ENCODE measurements around the gene STAM2. TPM values are rescaled to one million over a fixed set of nuclear protein-coding genes. Genes with fewer than 3 reads are reported as not detected.

The STAM2 gene
- total and polyA plus RNA-seq, 2 donors (not counting 3 experiments of a cell fraction or from before 2014, with no cell fraction given) = 10.1 to 27.5 TPM

- Histone ChIP-seq H4K20me1 (replicated peaks; ENCODE audit: control insufficient read depth, extremely low read depth, insufficient read depth, low read length) (no peaks in the 10 kb centered on the region), H3K9me3 (replicated peaks; ENCODE audit: control insufficient read depth, insufficient read depth, low read length) (no peaks in the 10 kb centered on the region), H3K27me3 (ENCODE audit: control insufficient read depth in 2 of 2, insufficient read depth in 2 of 2, low read length in 2 of 2) (no peaks in the 10 kb centered on the region), H3K79me2 (ENCODE audit: control insufficient read depth, insufficient read depth, low read length) (no peaks in the 10 kb centered on the region), H3K36me3 (ENCODE audit: control insufficient read depth in 2 of 2, extremely low read depth in 1 of 2, insufficient read depth in 2 of 2, low read length in 2 of 2) (no peaks in the 10 kb centered on the region), H3K9ac (replicated peaks; ENCODE audit: extremely low read depth, insufficient read depth, low read length) (no peak overlapping the region), H3K27ac (ENCODE audit: insufficient read depth, low read depth, low read length) (no peak overlapping the region), H3K4me3 (replicated peaks in 1 of 3; ENCODE audit: insufficient read depth in 1 of 3, low read depth in 1 of 3, low read length in 3 of 3) (no peak overlapping the region), H2AFZ (ENCODE audit: low read depth, low read length) (no peak overlapping the region), H3K4me1 (ENCODE audit: control insufficient read depth, extremely low read depth, insufficient read depth, low read length) (peaks cover 15% of the 10 kb centered on the region), H3K4me2 (ENCODE audit: insufficient read depth, low read length) (peak overlapping the region; percentile 74), H3K9me1 (replicated peaks; ENCODE audit: control insufficient read depth, extremely low read depth, insufficient read depth, low read length) (no peaks in the 10 kb centered on the region)
- no TSS peak for BruUV-seq (replicated peaks)
- dilution Hi-C loops (cut with MboI; ENCODE audit: extremely low pct_ligation_motif_present, low sequenced_read_pairs) (no loop called here), intact Hi-C loops (cut with micrococcal nuclease) (loop anchor here (2.0 to 5.0 kb wide), 2 partner anchors 103 to 341 kb away; no protein-coding TSS in a partner anchor)
- ChIA-PET CTCF (interaction anchor here (0.9 to 2.3 kb wide), 3 partner anchors 106 to 434 kb away, joined by 3 to 14 read pairs (median 4); no protein-coding TSS in a partner anchor), POLR2A (no interaction called here)
- TF ChIP-seq EZH2 (IDR thresholded peaks at IDR 0.05; ENCODE audit: borderline replicate concordance, low read depth, low read length, severe bottlenecking) = no peak
- TF ChIP-seq MAX (IDR thresholded peaks at IDR 0.05; ENCODE audit: insufficient read depth, insufficient read length) = no peak
- TF ChIP-seq MYC (IDR thresholded peaks at IDR 0.05; ENCODE audit: low read depth, low read length) = no peak
- no peak for FAIRE-seq
- no peak for DNase-seq (ENCODE audit: low read depth, low spot score)
Measured at GRCh38 chr2:152201466-152201830, 25.9 kb upstream of the STAM2 start.

GRCh38 chr2:152200565-152201465 is 25.3 kb upstream of the STAM2 start:
- peak overlapping the region; percentile 68 for H3K9ac ChIP-seq (replicated peaks; ENCODE audit: extremely low read depth, insufficient read depth, low read length)
- FAIRE-seq (peak; percentile 98), DNase-seq (ENCODE audit: low read depth, low spot score) (peak; percentile 97)
- no peaks in the 10 kb centered on the region for H3K36me3 ChIP-seq (ENCODE audit: control insufficient read depth in 2 of 2, extremely low read depth in 1 of 2, insufficient read depth in 2 of 2, low read length in 2 of 2)
- TF ChIP-seq POLR2A (IDR thresholded peaks at IDR 0.05; ENCODE audit: low read depth, low read length) (peak; percentile 76), GATA2 (IDR thresholded peaks at IDR 0.05; ENCODE audit: insufficient read depth, insufficient read length, low read depth, low read length) (peak; percentile 57), MAX (IDR thresholded peaks at IDR 0.05; ENCODE audit: insufficient read depth, insufficient read length) (no peak), MYC (IDR thresholded peaks at IDR 0.05; ENCODE audit: low read depth, low read length) (no peak), FOS (IDR thresholded peaks at IDR 0.05; ENCODE audit: borderline replicate concordance, insufficient read depth, low read length) (peak; percentile 97), POLR2AphosphoS5 (IDR thresholded peaks at IDR 0.05; ENCODE audit: insufficient read depth, low read depth, low read length) (peak; percentile 82), JUN (IDR thresholded peaks at IDR 0.05; ENCODE audit: borderline replicate concordance, insufficient read depth, insufficient read length, low read depth) (peak; percentile 74)
- peak overlapping the region; percentile 69 for H3K27ac ChIP-seq (ENCODE audit: insufficient read depth, low read depth, low read length)
- BruUV-seq (replicated peaks) = TSS peak; percentile 99
- H2AFZ ChIP-seq (ENCODE audit: low read depth, low read length) = peak overlapping the region; percentile 83
- no peaks in the 10 kb centered on the region for H3K9me3 ChIP-seq (replicated peaks; ENCODE audit: control insufficient read depth, insufficient read depth, low read length)
- no peaks in the 10 kb centered on the region for H3K9me1 ChIP-seq (replicated peaks; ENCODE audit: control insufficient read depth, extremely low read depth, insufficient read depth, low read length)
- peak overlapping the region; percentile 74 for H3K4me2 ChIP-seq (ENCODE audit: insufficient read depth, low read length)
- H3K27me3 ChIP-seq (ENCODE audit: control insufficient read depth in 2 of 2, insufficient read depth in 2 of 2, low read length in 2 of 2) = no peaks in the 10 kb centered on the region
- peaks cover 15% of the 10 kb centered on the region for H3K4me1 ChIP-seq (ENCODE audit: control insufficient read depth, extremely low read depth, insufficient read depth, low read length)
- H3K79me2 ChIP-seq (ENCODE audit: control insufficient read depth, insufficient read depth, low read length) = no peaks in the 10 kb centered on the region
- H3K4me3 ChIP-seq (replicated peaks in 1 of 3; ENCODE audit: insufficient read depth in 1 of 3, low read depth in 1 of 3, low read length in 3 of 3) = peak overlapping the region in 1 of 3 experiments; percentile 9
- ChIA-PET CTCF (interaction anchor here (0.8 to 2.3 kb wide), 9 partner anchors 10 to 435 kb away, joined by 3 to 14 read pairs (median 3); partner anchors contain the start of gene STAM2), POLR2A (interaction anchor here (1.0 to 1.4 kb wide), 3 partner anchors 134 to 438 kb away, joined by 3 read pairs; partner anchors contain the start of gene FMNL2)
- intact Hi-C loops (cut with micrococcal nuclease) (loop anchor here (1.0 to 5.0 kb wide), 3 partner anchors 104 to 341 kb away; partner anchors contain the start of gene FMNL2), dilution Hi-C loops (cut with MboI; ENCODE audit: extremely low pct_ligation_motif_present, low sequenced_read_pairs) (no loop called here)
- no peaks in the 10 kb centered on the region for H4K20me1 ChIP-seq (replicated peaks; ENCODE audit: control insufficient read depth, extremely low read depth, insufficient read depth, low read length)

All from endothelial cell of umbilical vein (primary cell).